Measurements from ENCODE around the gene CCM2L.

CCM2L gene

DNA sequence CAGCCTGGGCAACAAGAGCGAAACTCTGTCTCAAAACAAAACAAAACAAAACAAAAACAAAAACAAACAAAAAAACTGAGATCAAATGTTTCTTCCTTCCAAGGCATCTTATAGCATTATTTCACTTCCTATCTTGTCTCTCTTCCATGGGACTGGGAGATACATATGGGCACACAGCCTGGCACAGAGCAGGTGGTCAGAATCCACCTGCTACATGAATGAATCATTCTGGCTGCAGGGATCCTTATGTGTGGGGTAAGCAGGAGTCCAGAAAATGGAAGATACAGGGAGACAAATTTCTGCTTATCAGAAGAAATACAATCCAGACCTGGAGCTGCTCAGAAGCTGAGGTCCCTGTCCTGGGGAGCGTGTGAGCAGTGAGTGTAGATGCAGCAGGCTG, 18.2 kb upstream of the CCM2L start:
- no peak for DNase-seq (ENCODE audit: low spot score)
- no peak for FAIRE-seq

DNA sequence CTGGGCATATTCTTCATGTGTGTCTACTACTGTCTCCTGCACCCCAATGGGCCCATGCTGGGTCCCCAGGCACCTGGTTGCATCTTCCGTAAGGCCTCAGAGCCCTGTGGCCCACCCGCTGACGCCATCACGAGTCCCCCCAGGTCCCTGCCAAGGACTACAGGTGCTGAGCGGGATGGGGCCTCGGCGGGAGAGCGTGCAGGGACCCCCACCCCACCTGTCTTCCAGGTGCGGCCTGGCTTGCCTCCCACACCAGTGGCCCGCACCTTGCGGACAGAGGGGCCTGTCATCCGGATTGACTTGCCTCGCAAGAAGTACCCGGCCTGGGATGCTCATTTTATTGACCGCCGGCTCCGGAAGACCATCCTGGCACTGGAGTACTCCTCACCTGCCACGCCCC, 13.2 kb upstream of the CCM2L start:
- no peak for DNase-seq (ENCODE audit: low spot score)
- no peak for FAIRE-seq

DNA sequence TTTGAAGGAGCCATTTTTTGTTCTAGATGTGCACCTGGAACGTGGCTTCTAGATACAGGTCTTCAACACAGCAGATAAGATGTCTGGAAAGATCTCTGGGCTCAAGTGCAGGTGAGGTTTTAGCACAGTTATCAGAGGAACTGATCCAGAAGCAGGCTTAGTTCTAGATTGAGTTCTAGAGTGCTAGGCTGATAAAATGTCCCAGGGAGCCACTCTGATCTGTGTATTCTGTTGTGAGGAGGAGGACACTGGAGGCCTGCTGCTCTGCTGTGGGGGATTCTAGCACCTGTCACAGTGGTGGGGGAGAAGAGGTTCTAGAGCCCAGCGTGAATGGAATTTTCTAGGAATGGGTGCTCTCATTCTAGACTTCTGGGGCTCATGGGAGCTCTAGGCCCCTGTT, 12.0 kb upstream of the CCM2L start:
- no peak for DNase-seq (ENCODE audit: low spot score)
- FAIRE-seq: no peak

DNA sequence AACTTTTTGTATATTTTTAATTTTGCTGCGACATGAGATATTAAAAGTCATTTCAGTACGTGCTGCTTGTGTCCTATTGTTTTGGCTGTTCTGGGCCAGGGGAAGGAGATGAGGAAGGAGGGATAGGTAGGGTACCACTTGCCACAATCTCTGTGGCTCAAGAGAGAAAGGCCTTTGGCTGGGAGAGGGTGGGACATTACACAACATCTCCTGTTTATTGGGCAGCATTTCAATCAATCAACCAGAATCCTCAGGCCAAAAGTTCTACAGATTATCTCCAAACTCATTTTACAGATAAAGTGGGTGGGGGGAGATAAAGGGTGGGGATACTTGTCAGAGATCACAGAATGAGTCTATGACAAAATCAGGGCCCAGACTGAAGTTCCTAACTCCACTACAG, 6.9 kb upstream of the CCM2L start:
- DNase-seq (ENCODE audit: low spot score) (no peak), FAIRE-seq (no peak)

DNA sequence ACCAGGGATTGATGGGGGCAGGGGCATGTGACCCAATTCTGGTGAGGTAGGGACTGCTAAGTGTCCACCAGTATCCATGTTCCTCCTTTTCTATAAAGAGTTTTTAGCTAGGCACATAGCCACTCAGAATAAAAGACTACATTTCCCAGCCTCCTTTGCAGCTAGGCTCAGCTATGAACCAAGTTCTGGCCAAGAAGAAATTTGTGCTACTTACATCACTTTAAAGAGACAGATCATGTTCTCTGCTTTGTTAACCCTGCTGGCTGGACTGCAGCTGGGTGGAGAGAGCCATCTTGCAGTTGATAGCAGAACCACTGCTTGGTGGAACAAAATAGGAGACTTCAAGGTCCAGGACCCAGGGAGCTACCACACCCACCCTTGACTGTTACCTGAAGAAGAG, 5.3 kb upstream of the CCM2L start:
- FAIRE-seq (no peak), DNase-seq (ENCODE audit: low spot score) (no peak)

DNA sequence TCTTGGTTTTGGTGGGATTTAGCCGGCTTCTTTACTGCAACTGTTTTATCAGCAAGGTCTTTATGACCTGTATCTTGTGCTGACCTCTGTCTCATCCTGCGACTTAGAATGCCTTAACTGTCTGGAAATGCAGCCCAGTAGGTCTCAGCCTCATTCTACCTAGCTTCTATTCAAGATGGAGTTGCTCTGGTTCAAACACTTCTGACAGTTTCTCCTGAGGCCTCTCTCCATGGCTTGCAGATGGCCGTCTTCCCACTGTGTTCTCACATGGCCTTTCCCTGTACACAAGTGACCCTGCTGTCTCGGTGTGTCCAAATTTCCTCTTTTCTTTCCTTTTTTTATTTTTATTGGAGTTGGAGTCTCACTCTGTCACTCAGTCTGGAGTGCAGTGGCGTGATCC, 4.2 kb upstream of the CCM2L start:
- DNase-seq (ENCODE audit: low spot score) (no peak), FAIRE-seq (no peak)

DNA sequence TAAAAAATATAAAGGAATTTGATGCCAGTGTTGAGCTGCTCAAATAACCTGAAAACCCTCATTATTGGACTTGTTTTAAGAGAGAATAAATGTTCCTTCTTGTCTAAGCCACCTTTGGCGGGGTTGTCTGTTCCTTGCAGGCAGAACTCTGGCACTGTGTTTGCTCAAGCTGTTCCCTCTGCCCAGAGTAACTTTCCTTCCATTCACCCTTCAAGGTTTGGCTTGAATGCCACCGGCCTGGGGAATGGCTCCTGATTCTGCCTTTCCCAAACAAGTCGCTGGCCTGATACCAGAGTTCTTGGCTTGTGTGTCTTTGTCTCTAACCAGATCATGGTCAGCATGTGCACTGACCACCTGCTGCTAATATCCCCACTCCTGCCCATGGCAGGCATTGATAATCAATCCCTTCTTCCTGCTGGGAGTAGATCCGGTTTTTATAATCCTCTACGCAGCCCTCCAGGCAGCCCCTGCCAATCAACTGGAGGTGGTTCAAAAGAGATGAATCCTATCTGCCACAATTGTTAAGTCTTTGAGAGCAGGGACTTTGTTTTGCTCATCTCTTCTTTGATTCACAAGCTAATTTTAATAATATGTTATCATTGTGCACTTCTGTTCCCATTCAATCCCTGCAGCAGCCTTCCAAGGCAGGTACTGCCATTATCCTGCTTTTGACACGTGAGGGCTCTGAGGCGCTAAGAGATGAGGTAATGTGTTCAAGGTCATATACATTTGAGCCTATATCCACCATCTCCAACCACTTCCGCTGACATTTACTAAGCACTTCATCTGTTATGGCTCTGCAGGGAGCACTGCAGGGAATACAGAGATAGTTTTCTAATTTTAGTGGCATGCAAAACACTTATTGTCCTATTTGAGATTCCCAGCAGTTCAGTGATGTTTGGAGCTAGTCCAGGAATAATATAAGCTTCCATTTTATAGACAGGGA, 3.1 kb upstream of the CCM2L start:
- FAIRE-seq (no peak), DNase-seq (ENCODE audit: low spot score) (no peak)

DNA sequence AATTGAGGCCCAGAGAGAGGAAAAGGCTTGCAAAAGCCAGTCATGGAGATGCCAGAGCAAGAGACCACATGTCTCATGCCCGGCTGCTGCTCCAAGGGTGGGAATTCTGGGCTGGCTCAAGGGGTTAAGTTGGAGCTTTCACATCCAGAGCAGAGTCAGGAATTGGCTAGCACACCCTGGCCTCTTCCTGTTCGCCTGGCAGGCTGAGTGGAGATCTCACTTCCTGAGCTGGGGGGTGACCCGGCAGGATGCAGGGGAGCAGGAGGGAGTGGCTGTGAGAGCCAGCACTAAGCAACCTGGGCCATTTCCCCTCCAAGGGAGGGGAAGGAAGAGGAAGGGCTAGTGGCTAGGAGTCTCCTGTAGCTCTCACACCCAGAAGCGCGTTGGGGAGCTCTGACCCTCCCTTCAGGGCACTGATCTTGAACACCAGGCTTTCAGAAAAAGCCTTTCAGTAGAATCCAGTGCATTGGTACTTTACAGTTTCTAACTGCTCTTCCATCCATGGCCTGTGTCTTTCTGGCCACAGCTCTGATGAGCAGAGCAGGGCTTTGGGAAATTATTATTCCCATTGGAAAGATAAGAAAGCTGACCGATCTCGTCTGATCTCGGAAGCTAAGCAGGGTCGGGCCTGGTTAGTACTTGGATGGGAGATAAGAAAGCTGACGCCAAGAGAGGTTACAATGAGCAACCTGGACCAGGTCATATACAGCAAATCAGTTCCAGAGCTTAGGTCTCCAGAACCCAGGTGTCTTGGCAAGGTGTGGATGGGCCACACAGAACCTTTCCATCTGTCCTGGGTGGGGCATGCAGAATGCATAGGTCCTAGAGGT, 2.2 kb upstream of the CCM2L start:
- FAIRE-seq: no peak
- DNase-seq (ENCODE audit: low spot score): peak; percentile 17

DNA sequence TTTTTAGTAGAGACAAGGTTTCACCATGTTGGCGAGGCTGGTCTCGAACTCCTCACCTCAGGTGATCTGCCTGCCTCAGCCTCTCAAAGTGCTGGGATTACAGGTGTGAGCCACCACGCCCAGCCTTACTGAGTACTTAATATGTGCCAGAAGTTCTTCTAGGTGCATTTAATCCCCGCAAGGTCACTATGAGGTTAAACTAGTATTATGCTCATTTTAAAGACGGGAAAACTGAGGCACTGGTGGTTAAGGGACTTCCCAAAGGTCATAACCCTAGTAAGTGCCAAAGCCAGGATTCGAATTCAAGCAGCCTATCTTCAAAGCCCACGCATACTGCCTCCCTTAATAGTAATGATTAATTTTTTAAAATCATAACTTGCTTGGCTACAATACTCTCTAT, 674 bp upstream of the CCM2L start:
- DNase-seq (ENCODE audit: low spot score) (no peak), FAIRE-seq (no peak)

DNA sequence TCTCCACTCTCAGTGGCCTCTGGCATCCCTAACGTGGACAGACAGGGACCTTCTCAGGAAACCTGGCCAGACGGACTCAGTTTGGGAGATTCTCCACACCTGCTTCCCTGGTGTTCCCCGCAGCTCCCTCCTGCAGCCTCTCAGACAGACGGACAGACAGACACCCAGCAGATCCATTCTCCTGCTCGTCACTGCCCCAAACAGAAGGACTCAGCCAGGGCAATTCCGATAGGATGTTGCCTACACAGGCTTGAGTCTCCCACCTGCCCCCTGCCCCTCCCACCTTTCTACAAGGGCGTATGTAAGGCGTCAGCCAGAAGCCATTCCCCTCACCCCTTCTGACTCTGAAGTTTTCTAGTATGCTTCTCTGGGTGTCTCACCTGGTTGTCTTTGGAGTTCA, 428 bp downstream of the CCM2L start:
- FAIRE-seq: no peak
- DNase-seq (ENCODE audit: low spot score): no peak

DNA sequence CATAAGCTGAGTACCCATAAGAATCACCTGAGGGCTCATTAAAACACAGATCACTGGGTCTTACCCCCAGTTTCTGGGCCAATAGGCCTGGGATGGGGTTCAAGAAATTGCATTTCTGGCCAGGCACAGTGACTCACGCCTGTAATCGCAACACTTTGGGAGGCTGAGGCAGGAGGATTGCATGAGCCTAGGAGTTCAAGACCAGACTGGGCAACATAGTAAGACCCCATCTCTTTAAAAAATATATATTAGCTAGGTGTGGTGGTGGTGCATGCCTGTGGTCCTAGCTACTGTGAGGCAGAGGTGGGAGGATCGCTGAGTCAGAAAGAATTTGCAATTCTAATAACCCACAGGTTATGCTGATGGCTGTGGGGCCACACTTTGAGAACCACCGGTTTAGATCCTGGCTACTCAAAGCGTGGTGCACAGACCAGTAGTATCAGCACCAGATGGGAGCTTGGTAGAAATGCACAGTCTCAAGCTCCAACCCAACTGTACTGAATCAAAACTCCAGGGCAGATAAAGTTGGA, 2.0 kb downstream of the CCM2L start:
- FAIRE-seq: no peak
- DNase-seq (ENCODE audit: low spot score): no peak

DNA sequence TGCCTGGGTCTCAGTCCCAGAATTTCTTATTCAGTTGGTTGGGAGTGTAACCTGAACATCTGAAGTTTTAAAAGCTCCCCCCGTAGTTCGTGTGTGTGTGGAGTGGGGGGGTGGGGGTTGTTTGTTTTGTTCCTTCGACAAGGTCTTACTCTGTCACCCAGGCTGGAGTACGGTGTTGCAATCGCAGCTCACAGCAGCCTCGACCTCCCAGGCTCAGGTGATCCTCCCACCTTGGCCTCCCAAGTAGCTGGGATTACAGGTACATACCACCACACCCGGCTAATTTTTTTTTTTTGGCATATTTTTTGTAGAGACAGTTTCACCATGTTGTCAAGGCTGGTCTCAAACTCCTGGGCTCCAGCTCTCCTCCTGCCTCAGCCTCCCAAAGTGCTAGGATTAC, 3.1 kb downstream of the CCM2L start:
- no peak for FAIRE-seq
- no peak for DNase-seq (ENCODE audit: low spot score)

DNA sequence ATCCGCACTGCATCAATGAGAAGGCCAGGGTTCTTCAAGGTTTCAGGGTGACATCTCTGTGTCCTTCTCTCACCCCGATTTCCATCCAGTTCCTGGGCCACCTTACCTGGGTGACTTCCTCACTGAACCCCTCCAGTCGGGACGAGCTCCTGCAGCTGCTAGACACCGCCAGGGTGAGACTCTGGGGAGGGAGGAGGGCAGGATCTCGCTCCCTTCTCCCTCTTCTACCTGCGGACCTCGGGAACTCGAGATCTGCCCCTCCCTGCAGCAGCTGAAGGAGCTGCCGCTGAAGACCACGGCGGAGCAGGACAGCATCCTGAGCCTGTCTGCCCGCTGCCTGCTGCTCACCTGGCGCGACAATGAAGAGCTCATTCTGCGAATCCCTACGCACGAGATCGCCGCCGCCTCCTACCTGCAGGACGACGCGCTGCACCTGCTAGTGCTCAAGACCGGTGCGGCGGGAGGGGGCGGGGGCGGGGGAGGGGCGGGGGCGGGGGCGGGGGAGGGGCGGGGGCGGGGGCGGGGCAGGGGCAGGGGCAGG, 7.5 kb downstream of the CCM2L start:
- FAIRE-seq: no peak

DNA sequence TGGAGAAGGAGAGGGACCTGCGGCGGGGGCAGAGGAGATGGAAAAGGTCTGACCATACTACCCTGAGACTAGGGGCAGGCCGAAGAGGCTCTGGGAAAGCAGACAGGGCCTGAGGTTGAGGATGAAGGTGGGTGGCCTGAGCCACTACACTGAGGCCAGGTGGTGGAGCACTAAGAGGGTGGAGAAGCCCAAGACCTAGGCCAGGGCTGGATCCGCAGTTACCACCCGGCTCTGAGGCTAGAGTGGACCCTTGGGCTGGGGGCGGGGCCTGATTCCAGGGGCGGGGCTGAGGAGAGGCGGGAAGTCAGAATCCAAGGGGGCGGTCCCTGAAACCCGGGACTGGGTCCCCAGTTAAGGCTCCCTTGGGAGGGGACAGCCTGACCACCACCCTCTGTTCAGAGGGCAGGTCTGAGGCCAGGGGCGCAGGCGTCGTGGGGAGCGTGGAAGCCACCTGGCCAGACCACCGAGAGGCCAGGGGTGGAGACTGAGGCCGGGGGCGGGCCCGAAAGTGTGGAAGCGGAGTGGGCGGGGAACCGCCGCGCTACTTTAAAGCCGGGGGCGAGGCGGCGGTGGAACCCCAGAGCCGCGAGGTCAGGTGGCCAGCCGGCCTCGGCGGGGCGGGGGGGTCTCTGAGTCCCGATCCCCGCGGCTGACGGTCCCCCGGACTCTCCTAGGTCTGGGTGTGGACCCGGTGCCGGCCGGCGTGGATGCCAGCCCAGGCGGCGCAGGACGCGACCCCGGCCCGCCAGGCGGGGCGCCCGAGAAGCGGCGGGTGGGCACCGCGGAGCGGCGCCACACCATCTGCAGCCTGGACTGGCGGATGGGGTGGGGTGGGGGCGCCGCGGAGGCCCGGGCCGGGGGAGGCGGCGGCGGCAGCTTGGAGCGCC, 8.3 kb downstream of the CCM2L start:
- DNase-seq (ENCODE audit: low spot score) (peak; percentile 24), FAIRE-seq (no peak)

More for the DNA sequence above, 7.5 kb downstream of the CCM2L start:
- no peak for DNase-seq (ENCODE audit: low spot score)

DNA sequence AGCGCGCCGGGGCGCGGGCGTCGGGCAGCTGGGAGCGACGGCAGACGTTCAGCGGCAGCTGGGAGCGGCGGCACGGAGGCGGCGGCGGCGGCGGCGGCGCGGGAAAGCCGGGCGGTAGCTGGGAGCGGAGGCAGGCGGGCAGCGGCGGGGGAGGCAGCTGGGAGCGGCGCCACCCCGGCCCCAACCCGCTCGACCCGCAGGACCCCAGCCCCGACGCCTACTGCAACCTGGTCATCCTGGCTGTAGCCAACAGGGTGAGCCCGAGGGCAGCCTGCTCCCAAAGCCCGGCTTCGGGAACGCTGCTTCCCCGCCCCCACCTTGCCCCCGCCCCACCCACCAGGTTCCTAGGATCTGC, 8.9 kb downstream of the CCM2L start:
- FAIRE-seq (no peak), DNase-seq (ENCODE audit: low spot score) (no peak)

DNA sequence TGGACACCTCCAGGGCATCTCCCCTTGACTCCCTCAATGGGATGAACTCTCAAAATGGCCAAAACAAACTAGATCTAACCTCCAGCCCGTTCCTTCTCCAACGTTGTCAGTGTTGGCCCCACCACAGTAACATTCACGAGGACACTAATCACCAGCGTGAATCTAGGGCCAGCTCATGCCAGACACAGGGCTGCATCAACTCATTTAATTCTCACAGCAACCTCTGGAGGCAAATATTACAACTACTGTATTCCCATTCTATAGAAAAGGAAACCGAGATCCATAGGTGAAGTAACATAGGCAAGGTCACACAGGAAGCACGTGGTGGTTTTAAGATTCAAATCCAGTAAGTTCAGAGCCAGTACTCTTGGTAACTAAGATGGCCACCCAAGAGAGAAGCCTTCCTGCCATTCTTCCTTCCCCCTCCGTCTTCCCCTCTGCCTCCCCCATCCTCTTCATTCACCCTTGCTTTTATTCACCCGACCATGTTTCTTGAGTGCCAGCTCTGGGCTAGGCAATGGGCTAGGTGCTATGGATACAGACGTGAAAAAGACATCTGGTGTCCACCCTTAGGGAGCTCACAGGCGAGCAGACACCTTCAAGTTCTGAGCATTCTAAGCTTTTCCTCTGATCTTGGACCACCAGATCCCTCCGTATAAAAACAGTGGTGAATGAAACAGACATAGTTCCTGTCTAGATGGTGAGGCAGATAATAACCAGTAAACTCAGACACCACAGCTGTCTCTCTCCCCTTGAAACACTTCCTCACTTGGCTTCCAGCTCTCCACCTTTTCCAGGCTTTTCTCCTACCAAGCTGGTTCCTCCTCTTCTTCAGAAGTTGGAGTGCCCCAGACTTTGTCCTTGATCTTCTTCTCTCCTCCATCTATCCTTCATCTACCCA, 9.6 kb downstream of the CCM2L start:
- no peak for FAIRE-seq
- DNase-seq (ENCODE audit: low spot score): no peak

DNA sequence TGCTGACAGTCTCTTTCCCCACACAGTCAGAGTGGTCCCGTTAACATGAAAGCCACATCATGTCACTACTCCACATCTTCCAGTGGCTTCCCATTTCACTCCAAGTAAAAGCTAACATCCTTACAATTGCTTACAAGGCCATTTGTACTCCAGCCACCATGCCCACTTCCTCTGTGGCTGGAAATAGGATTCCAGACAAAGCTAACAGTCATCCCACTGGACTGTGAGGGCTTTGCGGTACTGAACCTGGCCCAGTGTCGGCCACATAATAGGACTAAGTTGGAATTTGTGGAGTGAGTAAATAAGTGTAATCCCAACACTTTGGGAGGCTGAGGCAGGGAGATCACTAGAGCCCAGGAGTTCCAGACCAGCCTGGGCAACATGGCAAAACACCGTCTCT, 10.9 kb downstream of the CCM2L start:
- DNase-seq (ENCODE audit: low spot score): no peak
- FAIRE-seq: no peak

DNA sequence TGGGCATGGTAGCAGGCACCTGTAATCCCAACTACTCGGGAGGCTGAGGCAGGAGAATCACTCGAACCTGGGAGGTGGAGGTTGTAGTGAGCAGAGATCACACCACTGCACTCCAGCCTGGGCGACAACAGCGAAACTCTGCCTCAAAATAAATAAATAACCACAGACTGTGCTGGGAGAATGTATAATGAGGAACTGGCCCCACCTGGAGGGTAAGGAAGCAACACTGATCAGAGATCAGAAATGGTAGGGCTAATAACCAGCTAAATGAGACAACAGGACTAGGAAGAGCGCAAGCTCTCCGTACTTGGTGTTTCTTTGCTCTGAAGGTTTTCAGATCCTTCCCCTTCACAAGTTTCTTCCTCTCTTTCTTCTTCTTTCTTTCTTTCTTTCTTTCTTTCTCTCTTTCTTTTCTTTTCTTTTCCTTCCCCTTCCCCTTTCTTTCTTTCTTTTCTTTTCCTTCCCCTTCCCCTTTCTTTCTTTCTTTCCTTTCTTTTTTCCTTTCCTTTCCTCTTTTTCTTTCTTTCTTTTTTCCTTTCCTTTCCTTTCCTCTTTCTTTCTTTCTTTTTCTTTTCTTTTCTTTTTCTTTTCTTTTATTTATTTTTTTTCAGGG, 14.6 kb downstream of the CCM2L start:
- FAIRE-seq (no peak), DNase-seq (ENCODE audit: low spot score) (no peak)

DNA sequence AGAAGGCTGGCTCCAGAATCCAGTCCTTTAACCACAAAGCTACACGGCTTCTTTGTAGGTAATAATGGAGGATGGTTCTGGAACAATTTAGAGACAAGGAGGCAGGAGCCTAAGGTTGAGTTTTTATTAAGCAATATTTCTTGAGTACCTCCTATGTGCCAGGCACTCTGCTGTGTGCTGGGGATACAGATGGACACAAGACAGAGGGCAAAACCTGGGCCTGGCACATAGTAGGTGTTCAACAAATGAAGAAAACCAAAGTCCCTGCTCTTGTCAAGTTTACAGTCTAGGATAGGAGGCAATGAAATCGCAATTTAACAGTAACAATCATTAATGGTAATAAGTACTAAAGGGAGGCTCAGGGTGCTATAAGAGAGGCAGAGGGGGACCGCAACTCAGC, 17.4 kb downstream of the CCM2L start:
- FAIRE-seq (no peak), DNase-seq (ENCODE audit: low spot score) (no peak)
